Activated B cell treated with CpG ODN at 0.5 μM for 24 hours (primary cell): ENCODE results near the gene A3GALT2. TPM values are rescaled to one million over a fixed set of nuclear protein-coding genes. Genes with fewer than 3 reads are reported as not detected.

Experiments
- ATAC-seq: fragments of 200-7000 bp; cut with Tn5 transposase; one replicate; pipeline ENCODE4 v1.10.0; 2021; ENCODE audit warnings: low read depth, mild to moderate bottlenecking, moderate library complexity
- CTCF ChIA-PET: fragments of 350-600 bp; sonication (Branson Sonifier 250); formaldehyde crosslinking; loops from one replicate; lab custom pipeline; 2021; ENCODE audit warnings: antibody characterized with exemption; lab: Charles Lee
- POLR2A ChIA-PET: fragments of 350-600 bp; sonication (Branson Sonifier 250); formaldehyde crosslinking; loops from one replicate; lab custom pipeline; 2021; ENCODE audit warnings: antibody characterized with exemption; lab: Charles Lee
- DNase-seq: peaks from one replicate; pipeline ENCODE4 v3.0.0; 2022
- H3K27ac Mint-ChIP-seq: one replicate; pipeline ENCODE4 v1.8.0; 2020; ENCODE audit warnings: mixed read lengths
- H3K27me3 Mint-ChIP-seq: one replicate; pipeline ENCODE4 v1.8.0; 2021; ENCODE audit warnings: mixed read lengths
- H3K36me3 Mint-ChIP-seq: one replicate; pipeline ENCODE4 v1.8.0; 2021; ENCODE audit warnings: low read depth, mixed read lengths
- H3K4me1 Mint-ChIP-seq: one replicate; pipeline ENCODE4 v1.8.0; 2021; ENCODE audit warnings: mixed read lengths
- H3K4me3 Mint-ChIP-seq: one replicate; pipeline ENCODE4 v1.8.0; 2020; ENCODE audit warnings: mild to moderate bottlenecking, mixed read lengths
- H3K9me3 Mint-ChIP-seq: one replicate; pipeline ENCODE4 v1.8.0; 2020; ENCODE audit warnings: mixed read lengths
- CTCF ChIP-seq: fragments of 200-600 bp; IDR thresholded peaks from one replicate; pipeline ENCODE4 v1.8.0; 2022; ENCODE audit warnings: antibody characterized with exemption, mild to moderate bottlenecking
- intact Hi-C: fragments of 100-400 bp; cut with micrococcal nuclease; formaldehyde crosslinking; loops from one replicate; pipeline ENCODE4 v1.15.1; 2024
- total RNA-seq: library from RNA; stranded (reverse); gene quantifications from 2 replicates; pipeline ENCODE4 v1.2.3, GENCODE V29; 2022

The A3GALT2 gene
- total RNA-seq, 1 donor from 2014 or later: not detected

- no peak overlapping the region for H3K27ac Mint-ChIP-seq
Measured at GRCh38 chr1:33281554-33282303, 39.2 kb downstream of the A3GALT2 start.

GRCh38 chr1:33280091-33280661 lies 40.7 kb downstream of the A3GALT2 start:
- Mint-ChIP-seq H3K9me3 (no peaks in the 10 kb centered on the region), H3K4me1 (no peaks in the 10 kb centered on the region)

More at GRCh38 chr1:33281554-33282303, 39.2 kb downstream of the A3GALT2 start:
- ChIA-PET CTCF (no interaction called here), POLR2A (no interaction called here)
- TF ChIP-seq CTCF: no peak
- no peaks in the 10 kb centered on the region for H3K4me1 Mint-ChIP-seq
- DNase-seq (no peak), ATAC-seq (no peak)
- no peaks in the 10 kb centered on the region for H3K27me3 Mint-ChIP-seq
- H3K36me3 Mint-ChIP-seq: peaks cover 67% of the 10 kb centered on the region
- intact Hi-C loops: no loop called here
- H3K4me3 Mint-ChIP-seq: no peak overlapping the region
- no peaks in the 10 kb centered on the region for H3K9me3 Mint-ChIP-seq

GRCh38 chr1:33277488-33278084 lies 43.3 kb downstream of the A3GALT2 start:
- H3K4me1 Mint-ChIP-seq: peaks cover 18% of the 10 kb centered on the region
- no peak overlapping the region for H3K4me3 Mint-ChIP-seq
- no peak for TF ChIP-seq CTCF
- no peak for ATAC-seq
- H3K27me3 Mint-ChIP-seq: no peaks in the 10 kb centered on the region
- no peak overlapping the region for H3K27ac Mint-ChIP-seq
- CTCF ChIA-PET: no interaction called here
- peaks cover 50% of the 10 kb centered on the region for H3K36me3 Mint-ChIP-seq
- intact Hi-C loops: no loop called here
- peak; percentile 0 for DNase-seq
- no peaks in the 10 kb centered on the region for H3K9me3 Mint-ChIP-seq
- POLR2A ChIA-PET: interaction anchor here (0.6 kb wide), 1 partner anchor 104 kb away, joined by 3 read pairs; no protein-coding TSS in a partner anchor

More at GRCh38 chr1:33280091-33280661, 40.7 kb downstream of the A3GALT2 start:
- Mint-ChIP-seq H3K36me3 (peaks cover 69% of the 10 kb centered on the region), H3K4me3 (no peak overlapping the region), H3K27me3 (no peaks in the 10 kb centered on the region), H3K27ac (no peak overlapping the region)
- CTCF ChIA-PET: no interaction called here
- DNase-seq (no peak), ATAC-seq (no peak)
- POLR2A ChIA-PET: no interaction called here
- TF ChIP-seq CTCF: no peak
- intact Hi-C loops: no loop called here

GRCh38 chr1:33276573-33277298 lies 44.2 kb downstream of the A3GALT2 start:
- H3K9me3 Mint-ChIP-seq: no peaks in the 10 kb centered on the region
- POLR2A ChIA-PET: no interaction called here
- peaks cover 20% of the 10 kb centered on the region for H3K4me1 Mint-ChIP-seq
- no peak overlapping the region for H3K27ac Mint-ChIP-seq
- no peaks in the 10 kb centered on the region for H3K27me3 Mint-ChIP-seq
- no peak overlapping the region for H3K4me3 Mint-ChIP-seq
- CTCF ChIA-PET: no interaction called here
- no peak for ATAC-seq
- TF ChIP-seq CTCF: no peak
- intact Hi-C loops: no loop called here
- peaks cover 43% of the 10 kb centered on the region for H3K36me3 Mint-ChIP-seq
- no peak for DNase-seq
